ENCODE measurements around the gene NGFR.

DNA sequence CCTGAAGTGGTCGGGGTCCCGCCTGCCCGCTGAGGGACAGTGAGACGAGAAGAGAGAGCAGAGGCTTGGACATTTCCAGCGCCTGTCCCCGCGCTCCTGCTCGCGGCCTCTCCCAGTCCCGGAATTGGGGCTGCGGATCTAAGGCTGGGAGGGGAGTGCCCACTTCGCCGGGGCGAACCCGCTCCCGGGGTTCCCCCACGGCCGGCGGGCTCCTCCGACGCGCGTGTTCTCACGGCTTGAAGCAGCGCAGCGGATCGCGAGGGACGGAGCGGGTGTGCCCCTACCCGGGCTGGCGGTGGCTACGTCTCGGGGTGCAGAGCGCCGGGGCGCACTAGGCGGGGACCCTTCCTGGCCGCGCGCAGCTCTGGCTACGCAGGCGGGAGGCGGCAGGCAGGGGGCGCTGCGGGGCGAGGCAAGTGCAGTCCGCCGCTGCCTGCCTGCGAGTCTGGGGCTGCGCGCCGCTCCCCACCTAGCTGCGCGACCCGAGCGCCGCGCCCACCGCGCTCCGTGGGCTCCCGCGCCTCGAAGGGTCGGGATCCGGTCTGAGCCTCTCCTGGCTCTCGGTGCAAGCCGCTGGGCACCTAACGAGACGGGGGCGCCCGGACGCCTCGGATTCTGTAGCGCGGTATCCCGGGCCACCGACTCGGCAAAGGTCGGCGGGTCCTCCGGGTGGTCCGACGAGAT is 1.2 kb downstream of the NGFR start:
- TF ChIP-seq, protein P1, sequence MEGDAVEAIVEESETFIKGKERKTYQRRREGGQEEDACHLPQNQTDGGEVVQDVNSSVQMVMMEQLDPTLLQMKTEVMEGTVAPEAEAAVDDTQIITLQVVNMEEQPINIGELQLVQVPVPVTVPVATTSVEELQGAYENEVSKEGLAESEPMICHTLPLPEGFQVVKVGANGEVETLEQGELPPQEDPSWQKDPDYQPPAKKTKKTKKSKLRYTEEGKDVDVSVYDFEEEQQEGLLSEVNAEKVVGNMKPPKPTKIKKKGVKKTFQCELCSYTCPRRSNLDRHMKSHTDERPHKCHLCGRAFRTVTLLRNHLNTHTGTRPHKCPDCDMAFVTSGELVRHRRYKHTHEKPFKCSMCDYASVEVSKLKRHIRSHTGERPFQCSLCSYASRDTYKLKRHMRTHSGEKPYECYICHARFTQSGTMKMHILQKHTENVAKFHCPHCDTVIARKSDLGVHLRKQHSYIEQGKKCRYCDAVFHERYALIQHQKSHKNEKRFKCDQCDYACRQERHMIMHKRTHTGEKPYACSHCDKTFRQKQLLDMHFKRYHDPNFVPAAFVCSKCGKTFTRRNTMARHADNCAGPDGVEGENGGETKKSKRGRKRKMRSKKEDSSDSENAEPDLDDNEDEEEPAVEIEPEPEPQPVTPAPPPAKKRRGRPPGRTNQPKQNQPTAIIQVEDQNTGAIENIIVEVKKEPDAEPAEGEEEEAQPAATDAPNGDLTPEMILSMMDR (IDR thresholded peaks at IDR 0.05) = peak; percentile 82 to 91 (median 89)
- TF ChIP-seq POLR2A (IDR thresholded peaks at IDR 0.05) (no peak), EP300 (IDR thresholded peaks at IDR 0.05) (no peak)

All from ovary (tissue), 3 donors.